DMS79 (cell line): ENCODE data around the gene PDZD11.
A peak's percentile ranks its signal among the peaks of the same experiment; 100 is the strongest.
"Not testable (repeated sequence)": the region's sequence is repeated elsewhere in the genome, so short reads cannot be mapped to it uniquely, and the experiment has no call there.

Experiments used
- DNase-seq: peaks from one replicate; lab custom pipeline; 2025; lab: John Stamatoyannopoulos, UW

The PDZD11 gene

GRCh38 chrX:70257423-70258288 lies 32.1 kb downstream of the PDZD11 start:
- no peak for DNase-seq

GRCh38 chrX:70255452-70255851 lies 34.3 kb downstream of the PDZD11 start:
- DNase-seq, result no peak

DNA sequence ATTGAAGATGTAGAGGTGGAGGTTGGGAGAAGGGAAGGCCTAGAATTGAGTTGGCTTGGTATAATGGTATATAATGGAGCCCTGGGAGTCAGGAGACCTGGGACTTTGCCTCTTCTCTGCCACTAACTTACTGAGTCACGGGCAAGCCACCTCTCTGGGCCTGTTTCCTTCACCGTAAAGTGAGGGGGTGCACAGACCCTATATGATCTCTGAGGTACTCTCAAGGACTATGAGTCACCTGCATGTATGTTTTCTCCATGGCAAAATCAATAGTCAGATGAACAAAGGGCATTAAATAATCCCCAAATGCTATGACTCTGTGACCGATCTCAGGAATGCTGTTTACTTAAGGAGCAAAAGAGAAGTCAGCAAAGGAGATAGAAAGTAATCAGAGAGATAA lies 34.8 kb downstream of the PDZD11 start:
- no peak for DNase-seq

- DNase-seq, result no peak
Measured at GRCh38 chrX:70254063-70254400, 35.7 kb downstream of the PDZD11 start.

DNA sequence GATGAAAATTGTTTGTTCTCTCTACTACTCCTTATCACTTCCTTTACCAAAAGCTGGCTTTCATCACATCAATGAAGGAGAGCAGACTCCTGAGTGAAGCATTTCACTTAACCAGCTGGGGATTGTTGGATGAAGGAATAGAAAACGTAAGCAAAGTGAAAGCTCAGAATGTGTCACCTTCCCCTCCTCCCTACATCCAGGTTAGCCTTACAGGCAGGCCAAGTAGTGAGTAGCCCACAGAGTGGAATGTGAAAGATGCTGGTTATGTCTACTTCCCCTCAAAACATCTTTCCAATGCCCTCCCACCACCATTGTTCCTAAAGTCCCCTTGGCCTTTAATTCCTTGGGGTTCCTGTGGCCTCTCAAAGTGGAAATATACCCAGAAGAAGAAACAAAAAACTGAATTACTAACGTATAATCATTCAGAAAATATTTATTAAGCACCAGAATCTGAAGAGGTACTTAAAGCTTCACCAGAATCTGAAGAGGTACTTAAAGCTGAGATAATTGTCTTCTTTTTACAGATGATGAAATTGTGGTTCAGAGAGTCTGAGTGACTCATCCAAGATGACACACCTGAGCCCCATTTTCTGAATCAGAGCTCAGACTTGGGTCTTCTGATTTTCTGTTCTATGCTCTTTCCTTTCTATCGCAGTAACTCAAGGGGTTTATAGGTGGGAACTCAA lies 36.2 kb downstream of the PDZD11 start:
- DNase-seq, result peak; percentile 27

DNA sequence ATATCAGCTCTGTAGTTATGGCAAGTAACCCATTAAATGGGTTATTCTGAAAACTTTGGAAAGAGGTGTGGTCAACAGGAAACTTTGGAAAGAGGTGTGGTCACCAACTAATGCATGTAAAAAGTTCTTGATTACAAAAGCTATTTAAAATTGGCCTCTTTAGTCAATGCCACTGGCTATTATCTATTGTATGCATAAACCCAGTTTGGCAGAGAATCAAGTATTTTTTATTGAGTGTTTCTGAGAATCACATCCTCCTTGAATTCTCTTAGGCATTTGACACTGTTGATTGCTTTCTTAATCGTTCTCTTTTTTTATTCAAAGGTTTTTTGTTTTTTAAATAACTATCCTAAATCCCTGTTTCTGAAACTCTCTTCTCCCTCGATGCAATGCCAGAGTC lies 37.2 kb downstream of the PDZD11 start:
- DNase-seq, result no peak

DNA sequence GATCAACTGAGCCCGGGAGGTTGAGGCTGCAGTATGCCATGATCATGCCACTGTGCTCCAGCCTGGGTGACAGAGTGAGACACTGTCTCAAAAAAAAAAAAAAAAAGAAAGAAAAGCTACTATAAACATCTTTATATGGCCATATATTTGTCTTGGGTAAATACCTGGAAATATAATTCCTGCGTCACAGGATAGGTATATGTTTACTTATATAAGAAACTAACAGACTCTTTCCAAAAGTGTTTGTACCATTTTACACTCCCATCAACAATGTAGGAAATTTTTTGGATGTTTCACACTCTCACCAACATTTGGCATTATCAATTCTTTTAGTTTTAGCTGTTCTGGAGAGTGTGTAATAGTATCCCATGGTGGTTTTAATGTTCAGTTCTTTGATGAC lies 42.5 kb downstream of the PDZD11 start:
- DNase-seq, result no peak

DNA sequence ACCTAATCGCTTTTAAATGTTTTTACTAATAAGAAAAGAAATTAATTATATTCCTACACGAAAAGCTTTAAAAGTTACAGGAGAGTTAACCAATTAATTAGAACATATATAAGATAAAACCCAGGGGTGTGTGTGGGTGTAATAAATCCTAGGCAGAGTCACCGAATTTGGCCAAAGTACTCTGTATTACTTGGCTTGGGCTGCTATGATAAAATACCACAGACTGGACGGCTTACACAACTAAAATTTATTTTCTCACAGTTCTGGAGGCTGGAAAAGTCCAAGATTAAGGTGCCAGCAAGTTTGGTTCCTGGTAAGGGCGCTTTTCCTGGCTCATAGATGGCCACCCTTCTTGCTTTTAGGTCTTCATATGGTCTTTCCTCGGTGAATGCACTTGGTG lies 44.8 kb downstream of the PDZD11 start:
- DNase-seq, result no peak

GRCh38 chrX:70243601-70244000 lies 46.1 kb downstream of the PDZD11 start:
- not testable (repeated sequence) for DNase-seq

DNA sequence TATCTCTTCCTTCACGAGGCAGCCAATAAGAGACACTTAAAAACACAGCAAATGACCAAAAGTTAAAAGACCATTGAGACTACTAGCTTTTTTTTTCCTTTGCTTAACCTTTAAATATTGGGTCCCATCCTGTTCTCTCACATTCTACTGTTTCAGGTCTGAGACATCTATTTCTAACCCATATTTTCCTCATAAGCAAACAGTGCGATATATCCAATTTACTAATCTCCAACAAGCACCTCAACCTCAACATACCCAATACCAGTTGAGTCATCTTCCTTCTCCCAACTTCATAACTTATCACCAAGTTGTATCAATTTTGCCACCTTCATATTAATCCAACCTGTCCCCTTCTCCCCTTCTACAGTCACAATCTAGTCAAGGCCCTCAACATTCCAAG lies 48.2 kb downstream of the PDZD11 start:
- no peak for DNase-seq

DNA sequence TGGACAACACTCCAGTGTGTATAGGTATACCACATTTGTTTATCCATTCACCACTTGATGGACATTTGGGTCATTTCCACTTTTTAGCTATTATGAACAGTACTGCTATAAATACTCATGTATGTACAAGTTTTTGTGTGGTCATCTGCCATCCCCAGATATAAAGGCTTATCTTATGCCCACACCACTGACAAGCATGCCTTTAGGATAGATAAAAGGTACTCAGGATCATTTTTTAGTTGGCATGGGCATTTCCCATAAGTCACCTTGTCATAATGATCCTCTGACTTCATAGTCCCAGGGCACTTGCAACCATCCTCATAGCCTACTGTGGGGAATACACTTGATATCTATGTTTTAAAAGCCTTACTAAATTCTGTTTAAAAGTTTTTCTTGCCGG lies 49.0 kb downstream of the PDZD11 start:
- no peak for DNase-seq
